IPS DF 4.7 (cell line): ENCODE data around the gene SERPINE2.
A peak's percentile ranks its signal among the peaks of the same experiment; 100 is the strongest.
"Not testable (repeated sequence)": the region's sequence is repeated elsewhere in the genome, so short reads cannot be mapped to it uniquely, and the experiment has no call there.

ENCODE experiments used
- DNase-seq: peaks from one replicate; pipeline ENCODE4 v3.0.0-alpha.2; 2013; ENCODE audit warnings: low spot score; ENCODE audit errors: extremely low read depth

SERPINE2 gene

GRCh38 chr2:224016963-224017362, 22.1 kb downstream of the SERPINE2 start:
- DNase-seq, result no peak

- no peak for DNase-seq
Measured at GRCh38 chr2:224014336-224014735, 24.8 kb downstream of the SERPINE2 start.

DNA sequence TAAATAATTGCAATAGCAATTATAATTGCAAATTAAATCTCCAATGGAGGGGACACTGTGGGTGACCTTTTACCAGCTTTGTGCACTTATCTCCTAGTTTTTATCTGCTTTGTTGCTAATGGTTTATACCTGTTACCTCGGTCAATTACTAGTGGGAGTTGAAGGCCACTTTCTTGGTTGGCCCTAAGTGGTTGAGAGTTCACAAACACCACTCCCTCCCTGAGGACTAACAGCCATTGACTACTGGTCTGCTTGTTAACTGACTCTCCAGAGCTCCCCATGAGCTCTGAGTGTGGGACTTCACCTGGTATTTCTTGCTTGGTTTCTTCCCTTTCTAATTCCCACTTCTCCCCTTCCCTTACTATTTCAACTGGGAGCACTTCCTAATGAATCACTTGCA, 27.2 kb downstream of the SERPINE2 start:
- no peak for DNase-seq

DNA sequence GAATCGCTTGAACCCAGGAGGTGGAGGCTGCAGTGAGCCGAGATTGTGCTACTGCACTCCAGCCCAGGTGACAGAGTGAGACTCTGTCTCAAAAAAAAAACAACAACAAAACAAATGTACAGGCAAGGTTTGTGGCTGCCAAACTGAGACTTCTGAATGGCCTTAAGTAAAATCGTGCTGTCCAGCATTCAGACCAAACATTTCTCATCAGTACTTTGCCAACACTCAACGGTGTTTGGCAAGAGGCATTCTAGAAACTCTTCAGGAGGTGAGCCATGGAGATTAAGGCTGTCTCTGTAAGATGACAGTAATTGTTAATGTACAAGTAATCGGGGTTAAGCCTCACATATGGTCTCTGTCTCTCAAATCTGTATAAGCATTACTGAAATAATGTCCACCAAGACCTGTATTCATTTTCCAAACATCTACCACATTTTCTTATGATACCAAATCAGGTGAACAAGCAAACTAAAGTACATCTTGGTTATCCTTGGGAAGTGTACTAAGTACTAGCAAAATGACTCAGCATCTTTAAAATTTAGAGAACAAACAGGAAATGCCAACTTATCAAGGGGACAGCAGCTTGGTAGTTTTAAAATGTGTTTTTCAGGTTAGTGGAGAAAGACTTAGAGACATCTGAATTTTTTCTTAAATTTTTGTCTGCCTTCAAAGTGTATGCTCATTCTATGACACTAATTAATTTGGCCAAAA, 29.3 kb downstream of the SERPINE2 start:
- no peak for DNase-seq

DNA sequence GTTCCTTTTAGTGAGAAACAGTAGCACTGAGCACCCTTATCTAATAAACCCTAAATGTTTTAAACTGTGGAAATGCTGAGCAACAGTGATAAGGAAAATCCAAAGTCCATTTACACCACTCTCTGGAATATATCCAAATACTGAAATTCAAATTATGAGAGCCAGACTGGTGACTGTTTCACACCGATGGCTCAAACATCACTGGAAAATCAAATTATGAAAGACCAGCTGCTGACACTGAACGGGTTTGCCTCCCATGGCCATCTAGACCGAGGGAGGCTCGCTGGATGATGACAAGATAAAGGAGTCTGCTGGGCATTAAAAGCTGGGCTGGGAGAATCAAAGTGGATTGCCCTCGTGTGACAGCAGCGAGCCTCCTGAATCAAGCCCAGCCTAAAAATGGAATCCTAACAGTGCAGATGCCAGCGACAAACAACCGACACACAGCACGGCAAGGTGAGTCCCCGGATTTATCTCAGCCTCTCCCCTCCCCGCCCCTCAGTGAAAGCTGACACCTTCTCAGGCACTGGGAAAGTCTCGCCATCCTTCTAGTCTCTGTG, 30.3 kb downstream of the SERPINE2 start:
- DNase-seq, result no peak

- no peak for DNase-seq
Measured at GRCh38 chr2:224004105-224004695, 34.9 kb downstream of the SERPINE2 start.

DNA sequence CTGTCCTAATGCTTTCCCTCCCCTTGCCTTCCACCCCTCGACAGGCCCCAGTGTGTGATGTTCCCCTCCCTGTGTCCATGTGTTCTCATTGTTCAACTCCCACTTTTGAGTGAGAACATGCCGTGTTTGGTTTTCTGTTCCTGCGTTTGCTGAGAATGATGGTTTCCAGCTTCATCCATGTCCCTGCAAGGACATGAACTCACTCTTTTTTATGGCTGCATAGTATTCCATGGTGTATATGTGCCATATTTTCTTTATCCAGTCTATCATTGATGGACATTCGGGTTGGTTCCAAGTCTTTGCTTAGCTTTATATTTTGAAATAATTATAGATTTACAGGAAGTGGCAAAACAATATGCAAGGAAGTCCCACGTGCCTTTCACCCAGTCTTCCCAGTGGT, 38.4 kb downstream of the SERPINE2 start:
- not testable (repeated sequence) for DNase-seq

GRCh38 chr2:223999862-224000261, 39.2 kb downstream of the SERPINE2 start:
- no peak for DNase-seq

DNA sequence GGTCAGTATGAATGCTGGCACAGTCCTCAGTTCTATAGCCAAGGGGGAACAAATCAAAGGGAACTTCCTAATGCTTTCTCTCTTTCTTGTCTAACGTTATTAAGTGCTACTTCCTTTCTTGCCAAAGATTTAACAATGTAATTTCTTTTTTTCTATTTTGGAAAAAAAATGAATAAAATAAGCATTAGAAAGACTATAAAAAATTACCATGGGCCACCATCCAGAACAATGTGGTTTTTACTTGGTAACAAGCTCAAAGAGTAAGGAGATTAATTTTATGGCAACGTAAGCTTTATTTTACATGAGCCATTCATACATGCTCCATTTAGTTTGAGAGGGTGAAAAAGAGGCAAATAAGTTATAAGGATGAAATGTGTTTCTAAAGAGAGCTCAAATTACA, 40.1 kb downstream of the SERPINE2 start:
- no peak for DNase-seq

DNA sequence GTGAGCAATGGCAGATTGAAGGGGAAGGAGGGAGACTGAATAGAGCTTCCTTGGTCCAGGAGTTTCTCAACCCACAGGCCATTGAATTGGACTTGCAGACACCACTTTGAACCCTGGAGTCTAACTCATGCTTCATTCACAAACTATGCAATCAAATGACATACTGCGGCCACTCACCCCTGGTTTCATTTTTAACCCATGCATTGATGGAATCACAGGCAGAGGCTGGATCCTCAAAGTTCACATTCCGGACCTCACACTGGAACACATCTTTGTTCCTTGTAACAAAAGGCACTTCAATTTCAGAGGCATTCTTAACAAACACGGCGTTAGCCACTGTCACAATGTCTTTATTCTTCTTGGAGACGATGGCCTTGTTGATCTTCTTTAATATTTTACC, 41.1 kb downstream of the SERPINE2 start:
- DNase-seq, result no peak

- no peak for DNase-seq
Measured at GRCh38 chr2:223996391-223996790, 42.7 kb downstream of the SERPINE2 start.

GRCh38 chr2:223995569-223995968, 43.5 kb downstream of the SERPINE2 start:
- no peak for DNase-seq

DNA sequence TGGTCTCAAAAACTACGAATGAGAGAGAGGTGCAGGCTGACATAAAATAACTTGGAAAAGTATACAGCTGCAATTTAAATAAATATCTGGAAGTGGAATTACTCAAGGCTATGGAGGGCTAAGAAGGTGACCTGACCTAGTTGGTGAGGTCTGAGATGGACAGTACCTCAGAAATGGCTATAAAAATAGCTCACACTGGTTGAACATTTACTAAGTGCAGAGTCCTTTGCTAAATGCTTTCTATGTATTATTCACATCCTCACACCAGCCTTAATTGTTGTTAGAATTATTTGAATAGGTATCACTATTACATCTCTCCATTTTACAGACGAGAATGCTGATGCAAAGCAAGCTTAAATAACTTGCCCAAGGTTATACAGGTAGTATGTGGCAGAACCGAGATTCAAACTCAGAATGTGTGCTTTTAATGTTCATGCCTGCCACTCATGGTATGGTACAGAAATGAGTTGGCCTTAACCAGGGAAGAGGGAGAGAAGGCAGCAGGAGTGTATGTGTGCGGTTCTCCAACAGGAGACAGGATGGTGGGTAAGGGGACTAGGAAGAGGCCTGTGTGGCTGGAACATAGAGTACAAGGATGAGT, 44.4 kb downstream of the SERPINE2 start:
- DNase-seq, result no peak

DNA sequence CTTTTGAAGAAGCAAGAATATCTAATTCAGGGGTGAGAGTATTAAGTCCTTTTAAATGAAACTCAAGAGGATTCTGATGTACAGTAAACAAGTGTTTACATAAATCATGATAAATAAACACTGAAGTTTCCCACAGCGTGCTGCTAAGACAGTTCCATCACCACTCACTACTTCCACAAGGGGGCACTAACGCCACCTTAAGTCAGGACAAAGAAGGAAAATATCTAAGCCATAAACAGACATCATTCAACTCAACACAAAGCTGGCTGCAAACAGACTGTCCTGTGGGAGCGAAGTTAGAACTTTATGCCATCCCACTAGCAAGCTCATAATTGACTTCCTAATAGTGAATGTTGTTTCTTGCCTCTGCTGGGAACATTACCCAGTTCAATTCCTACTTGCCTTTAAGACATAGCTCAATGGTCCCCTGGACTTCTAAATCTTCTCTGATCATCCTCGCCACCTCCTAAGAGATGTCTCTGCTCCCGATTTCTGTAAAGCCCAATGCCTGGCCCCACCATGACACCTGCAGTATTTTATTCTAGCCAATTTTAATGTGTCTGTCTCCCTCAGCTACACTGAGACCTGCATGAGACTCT, 45.4 kb downstream of the SERPINE2 start:
- peak; percentile 38 for DNase-seq

DNA sequence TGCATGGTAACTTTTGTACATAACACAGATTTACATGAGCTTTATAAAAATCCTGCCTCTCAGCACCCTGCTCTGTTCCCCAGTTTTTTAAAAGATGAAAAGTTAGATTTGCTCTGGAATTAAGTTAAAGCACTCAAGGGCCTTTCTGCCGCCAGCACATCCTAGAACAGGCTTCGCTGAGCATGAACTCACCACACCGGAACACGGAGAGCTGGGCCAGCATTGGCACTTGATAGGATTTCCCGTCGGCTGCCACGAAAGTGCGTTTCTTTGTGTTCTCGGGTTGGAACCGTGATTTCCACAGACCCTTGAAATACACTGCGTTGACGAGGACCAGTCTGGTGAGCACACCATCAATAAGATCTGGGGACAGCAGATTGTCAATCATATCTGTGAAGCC, 47.5 kb downstream of the SERPINE2 start:
- DNase-seq, result no peak

- DNase-seq, result no peak
Measured at GRCh38 chr2:223989856-223990232, 49.2 kb downstream of the SERPINE2 start.

GRCh38 chr2:223989206-223989855, 49.8 kb downstream of the SERPINE2 start:
- DNase-seq, result no peak

GRCh38 chr2:223981241-223981640, 57.8 kb downstream of the SERPINE2 start:
- no peak for DNase-seq

- DNase-seq, result no peak
Measured at GRCh38 chr2:223980803-223981202, 58.3 kb downstream of the SERPINE2 start.

GRCh38 chr2:223980397-223980735, 58.7 kb downstream of the SERPINE2 start:
- DNase-seq, result no peak

- DNase-seq, result no peak
Measured at GRCh38 chr2:223979730-223980396, 59.2 kb downstream of the SERPINE2 start.
